ENCODE results near the gene LPCAT1.
"Not testable (repeated sequence)": the region's sequence is repeated elsewhere in the genome, so short reads cannot be mapped to it uniquely, and the experiment has no call there.

Gene LPCAT1

DNA sequence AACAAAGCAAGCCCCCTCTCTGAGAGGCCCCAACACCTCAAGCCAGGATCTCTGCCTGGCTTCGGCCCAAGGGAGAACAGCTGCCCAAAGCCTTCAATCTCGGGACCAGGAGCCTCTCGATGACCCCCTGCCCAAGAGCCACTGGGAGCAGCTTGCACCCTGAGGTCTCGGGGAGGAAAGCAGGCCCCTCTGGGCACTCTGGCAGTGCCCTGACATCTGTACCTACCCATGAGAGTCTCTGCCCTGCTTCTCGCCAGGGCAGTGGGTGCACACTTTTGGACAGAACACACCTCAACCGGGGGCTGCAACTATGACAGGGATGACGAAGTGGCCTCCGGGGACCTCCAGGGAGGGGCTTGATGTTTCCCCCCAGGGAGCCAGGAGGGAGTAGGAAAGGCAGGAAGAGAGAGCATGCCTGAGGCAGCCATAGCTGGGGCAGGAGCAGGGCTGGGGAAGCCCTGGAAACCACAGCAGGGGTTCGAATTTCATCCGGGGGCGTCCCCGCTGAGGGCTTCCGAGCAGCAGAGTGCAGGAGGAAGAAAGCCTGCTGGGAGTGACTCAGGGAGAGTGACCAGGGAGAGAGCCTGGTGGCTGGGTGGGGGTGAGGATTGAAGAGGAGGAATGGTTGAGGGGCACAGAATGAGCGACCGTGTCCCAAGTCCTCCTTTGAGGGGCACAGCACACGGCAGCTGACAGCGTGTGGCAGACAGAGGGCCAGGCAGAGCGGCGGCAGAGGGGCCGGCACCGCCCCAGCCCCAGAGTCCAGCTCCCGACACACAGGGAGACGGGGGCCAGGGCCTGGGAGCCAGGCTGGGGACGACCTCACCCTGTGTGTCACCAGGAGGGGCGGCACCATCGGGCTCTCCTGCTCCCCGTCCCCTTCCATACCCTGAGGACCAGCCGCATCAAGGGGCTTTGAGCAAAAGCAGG is 1.8 kb downstream of the LPCAT1 start:
- no peak for DNase-seq

DNA sequence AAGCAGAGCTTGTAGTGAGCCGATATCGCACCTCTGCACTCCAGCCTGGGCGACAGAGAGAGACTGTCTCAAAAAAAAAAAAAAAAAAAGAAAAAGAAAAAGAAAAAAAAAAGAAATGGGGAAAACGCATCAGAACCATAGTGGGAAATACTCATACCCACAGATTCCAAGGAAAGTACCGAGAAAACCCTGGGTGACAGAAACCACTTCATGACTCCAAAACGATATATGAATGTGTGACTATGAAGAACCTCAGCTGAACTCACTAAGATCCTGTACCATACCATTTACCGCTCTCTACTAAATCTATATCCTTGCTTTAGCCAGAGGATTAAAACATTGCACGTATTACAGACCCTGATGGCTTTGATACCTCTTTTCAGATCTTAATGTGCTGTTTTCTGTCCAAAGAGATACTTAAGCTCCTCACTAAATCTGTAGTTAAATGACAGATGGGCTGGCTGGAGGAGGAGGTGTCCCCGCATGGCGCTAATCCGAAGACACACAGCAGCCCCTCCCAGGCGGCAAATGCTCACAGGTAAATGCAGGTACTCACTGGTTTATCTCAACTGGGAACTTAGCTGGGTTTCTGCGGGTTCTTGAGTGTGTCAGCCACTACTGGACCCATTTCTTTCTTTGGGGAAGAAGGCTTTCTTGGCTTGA is 2.8 kb downstream of the LPCAT1 start:
- DNase-seq: no peak

DNA sequence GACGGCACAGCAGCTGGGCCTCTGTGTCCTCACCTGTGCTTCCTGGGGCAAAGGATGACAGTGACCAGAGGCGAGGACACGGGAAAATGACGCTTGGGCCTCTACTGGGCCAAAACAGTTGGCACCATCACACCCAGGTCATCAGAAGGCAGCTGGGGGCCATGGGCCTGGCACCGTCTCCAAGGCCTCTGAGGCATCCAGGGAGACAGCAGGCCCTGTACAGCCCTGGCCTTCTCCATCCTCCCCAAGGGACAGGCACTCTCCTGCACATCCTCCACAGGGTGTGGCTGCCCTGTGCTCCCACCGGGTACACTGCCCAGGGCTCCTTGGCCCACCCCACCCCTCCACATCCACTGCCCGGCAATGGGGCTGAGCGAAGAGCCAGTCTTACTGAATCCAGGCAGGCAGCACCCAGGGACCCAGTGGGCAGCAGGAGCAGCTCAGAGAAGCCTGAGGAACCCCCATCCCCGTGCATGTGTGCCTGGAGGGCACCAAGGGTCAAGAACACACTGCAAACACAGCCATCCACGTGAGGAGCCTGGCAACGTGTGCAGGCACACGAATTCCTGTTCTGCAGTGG is 4.0 kb downstream of the LPCAT1 start:
- DNase-seq: no peak

DNA sequence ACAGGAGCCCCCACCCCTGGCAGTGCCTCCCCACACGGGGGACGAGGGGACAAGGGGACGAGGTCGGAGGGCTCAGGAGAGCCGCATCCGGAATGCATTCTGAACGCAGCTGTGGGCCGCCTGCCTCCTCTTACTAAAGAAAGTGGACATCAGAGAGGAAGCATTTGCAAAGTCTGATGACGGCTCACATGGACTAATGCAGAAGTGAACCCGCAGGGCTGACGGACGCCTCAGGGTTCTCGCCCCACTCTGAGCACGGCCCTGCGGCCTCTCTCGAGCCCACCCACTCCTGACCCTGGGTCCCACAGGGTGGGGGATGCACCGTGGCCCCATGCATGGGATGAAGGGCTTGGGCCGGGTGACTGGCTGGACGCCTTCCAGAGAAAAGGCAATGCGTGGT is 5.9 kb downstream of the LPCAT1 start:
- DNase-seq: no peak

DNA sequence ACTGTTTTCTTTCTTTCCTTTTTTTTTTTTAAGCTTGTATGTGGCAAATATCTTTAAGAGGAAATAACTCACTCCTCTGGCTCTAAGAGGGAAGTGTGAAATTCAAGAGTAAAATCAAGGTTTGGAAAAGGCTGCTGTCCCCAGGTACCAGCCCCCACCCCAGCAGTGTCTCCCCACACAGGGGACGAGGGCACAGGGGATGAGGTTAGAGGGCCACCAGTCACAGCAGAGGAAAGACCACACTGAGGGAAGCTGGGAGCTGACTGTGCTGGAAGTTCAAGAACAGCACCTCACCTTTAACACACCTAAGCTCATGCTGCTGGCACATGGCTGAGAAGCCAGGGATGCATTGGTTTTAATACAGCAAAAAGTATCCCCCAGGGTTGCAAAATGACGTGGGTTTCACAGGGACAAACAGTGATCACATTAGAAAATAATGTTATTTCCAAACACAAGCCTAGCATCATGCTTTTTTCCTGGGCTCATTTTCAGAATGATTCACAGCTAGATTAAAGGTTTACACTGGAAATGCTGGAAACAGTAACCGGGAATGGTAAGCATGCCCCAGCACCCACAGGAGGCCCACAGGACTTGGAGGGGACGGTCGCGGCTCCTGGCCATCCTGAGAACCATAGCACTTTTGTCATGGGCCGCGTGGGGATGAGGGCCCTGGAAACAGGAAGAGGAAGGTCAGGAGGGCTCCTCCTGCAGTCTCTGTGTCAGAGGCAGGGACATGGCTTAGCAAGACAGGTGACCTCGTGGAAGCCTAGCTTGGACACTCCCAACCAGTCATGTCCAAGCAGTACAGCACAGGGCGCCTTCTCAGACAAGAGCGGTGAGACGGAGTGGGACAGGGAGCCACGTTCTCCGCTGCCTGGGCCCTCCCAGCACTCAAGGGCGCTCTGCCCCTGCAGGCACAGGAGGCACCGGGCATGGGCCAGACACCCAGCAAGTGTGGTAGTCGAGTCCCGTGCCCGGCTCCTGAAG is 6.9 kb downstream of the LPCAT1 start:
- no peak for DNase-seq

DNA sequence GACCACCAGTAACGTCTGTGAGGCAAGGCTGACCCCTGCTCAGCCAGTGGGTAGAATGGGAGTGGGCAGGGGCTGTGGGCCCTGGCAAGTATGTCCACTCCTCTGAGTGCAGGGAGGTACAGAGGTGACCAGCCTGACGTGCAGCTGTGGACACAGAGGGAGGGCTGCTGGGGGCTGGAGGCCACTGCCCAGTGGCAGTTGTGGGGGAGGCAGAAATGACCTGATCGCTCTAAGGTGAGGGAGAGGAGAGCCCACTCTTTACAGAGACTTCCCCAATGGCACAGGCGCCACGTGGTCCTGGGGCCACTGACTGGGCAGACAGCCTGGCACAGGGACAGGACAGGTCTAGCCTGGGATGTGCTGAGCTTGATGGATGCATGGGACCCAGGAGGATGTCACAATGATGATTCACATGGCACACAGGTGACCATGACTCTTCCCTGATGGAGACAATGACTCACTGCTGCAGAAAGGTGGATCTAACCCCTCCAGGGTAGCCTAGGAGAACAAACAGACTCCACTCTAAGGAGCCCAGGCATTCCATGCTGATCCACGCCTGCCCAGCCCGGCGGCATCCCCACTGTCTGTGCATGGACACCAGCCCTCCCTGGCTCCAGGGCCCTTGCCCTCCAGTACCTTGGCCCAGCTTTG is 7.7 kb downstream of the LPCAT1 start:
- DNase-seq: no peak

DNA sequence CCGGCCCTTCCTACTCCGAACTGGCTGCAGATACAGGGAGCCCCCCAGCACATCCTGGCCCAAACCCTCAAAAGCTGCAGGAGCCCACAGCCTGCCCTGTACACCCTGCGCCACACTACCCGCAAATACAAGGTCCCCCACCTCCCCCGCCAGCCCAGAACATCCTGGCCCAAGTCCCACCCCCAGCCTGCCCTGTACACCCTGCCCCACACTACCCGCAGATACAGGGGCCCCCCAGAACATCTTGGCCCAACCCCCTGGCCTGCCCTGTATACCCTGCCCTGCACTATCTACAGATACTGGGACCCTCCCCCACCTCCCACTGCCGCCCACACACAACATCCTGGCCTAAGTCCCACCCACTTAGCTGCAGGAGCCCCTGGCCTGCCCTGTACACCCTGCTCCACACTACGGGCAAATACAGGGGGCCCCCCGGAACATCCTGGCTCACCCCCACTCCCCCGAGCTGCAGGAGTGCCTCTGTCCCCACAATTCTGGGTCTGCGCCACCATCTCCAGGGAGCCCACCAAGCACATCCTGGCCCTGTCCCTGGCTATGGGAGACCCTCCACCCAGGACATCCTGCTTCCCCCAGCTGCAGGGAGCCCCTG is 8.3 kb downstream of the LPCAT1 start:
- DNase-seq: no peak

DNA sequence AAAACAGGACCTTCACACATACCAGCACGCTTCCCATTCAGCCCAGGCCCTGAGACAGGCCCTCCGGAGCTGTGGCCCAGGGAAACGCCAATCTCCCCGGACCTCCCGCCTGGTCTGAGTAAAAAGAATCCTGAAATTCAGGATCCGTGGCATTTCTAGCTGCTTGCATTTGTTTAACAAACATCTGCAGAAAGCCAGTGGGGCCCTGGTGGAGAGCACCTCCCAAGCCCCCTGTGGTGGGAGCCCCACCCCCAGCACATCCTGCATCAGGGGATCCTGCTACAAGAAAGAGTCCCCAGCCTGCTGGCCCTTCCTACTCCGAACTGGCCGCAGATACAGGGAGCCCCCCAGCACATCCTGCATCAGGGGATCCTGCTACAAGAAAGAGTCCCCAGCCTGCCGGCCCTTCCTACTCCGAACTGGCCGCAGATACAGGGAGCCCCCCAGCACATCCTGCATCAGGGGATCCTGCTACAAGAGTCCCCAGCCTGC is 8.9 kb downstream of the LPCAT1 start:
- not testable (repeated sequence) for DNase-seq

DNA sequence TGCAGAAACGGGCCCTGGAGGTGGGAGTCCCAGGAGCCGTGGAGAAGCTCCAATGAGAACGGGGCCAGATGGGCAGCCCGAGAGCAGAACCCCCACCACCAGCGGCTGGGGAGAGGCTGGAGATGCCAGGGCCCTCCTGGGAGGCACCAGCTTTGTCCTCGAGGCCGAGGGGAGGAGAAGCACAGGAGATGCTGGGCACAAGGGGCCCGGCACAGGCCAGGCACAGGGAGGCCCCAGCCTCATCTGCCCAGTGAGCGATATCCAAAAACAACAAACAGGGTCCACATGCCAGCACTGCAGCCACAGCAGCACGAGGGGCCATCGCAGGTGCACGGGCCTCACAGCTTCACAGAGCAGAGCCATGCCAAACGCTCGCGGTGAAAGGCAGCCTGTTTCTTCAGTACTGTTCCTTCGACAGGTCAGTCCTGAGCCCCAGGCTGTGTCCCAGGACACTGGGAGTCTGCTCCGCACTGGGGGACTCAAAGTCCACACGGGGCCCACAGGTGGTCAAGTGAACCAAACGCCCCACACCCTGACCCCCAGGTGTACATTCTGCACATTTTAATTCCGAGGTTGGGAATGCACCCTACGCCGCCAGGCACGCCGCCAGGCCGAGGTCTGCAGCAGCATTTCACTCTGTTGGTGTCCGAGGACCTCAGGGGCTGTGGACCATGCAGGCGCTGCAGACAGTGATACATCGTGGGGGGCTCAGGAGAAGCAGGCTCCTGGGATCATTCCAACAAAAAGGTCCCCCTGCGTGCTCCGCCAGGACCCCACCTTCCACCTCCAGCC is 9.5 kb downstream of the LPCAT1 start:
- no peak for DNase-seq

DNA sequence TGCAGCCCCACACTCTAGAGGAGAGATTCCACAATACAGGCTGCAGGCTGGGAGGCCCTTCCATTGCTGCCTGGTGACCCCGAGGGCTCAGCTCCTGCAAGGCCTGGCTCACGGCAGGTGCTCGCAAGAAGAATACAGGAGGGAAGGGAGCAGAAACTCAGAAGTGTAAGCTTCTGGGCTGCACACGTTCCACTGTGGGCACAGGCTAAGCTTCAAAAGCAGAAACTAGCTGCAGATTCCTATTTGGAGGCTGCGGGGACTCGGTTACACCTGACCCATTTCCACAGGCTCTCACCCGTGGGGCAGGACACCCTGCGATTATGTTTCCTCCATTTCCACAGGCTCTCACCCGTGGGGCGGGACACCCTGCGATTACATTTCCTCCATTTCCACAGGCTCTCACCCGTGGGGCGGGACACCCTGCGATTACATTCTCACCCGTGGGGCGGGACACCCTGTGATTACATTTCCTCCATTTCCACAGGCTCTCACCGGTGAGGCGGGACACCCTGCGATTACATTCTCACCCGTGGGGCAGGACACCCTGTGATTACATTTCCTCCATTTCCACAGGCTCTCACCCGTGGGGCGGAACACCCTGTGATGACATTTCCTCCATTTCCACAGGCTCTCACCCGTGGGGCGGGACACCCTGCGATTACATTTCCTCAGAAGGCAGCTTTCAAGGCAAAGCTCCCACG is 10.3 kb downstream of the LPCAT1 start:
- no peak for DNase-seq

DNA sequence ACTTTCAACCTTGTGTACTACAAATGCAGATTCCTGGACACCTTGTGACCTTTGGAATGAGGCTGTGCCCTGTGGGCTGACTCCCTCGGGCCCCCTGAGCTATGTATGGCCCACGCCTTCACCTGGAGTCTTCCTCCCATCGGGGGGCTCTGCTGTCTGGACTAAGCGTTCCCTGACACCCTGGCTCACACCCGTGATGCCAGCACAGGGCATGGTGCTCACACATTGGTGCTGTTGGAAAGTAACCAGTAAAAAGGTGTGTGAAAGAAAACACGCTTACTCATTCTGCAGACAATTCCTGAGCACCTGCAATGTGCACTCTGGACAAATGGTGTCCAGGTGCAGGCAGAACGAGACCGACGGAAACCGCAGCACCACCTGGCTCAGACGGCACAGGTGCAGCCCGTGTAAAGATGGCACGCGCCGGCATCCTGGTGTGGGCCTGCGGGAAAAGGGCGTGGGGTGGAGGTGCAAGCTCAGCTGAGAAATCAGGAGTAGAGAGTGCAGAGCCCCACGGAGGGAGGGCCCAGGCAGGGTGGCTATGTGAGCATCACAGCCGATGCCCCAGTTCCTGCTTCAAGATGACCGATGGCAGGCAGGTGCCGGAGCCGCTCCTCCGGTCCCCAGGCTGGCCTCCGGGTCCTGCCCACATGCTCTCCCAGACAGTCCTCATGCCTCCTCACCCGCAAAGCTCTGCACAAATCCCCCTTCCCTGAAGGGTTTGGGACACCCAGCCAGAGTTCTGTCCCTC is 11.0 kb downstream of the LPCAT1 start:
- no peak for DNase-seq

DNA sequence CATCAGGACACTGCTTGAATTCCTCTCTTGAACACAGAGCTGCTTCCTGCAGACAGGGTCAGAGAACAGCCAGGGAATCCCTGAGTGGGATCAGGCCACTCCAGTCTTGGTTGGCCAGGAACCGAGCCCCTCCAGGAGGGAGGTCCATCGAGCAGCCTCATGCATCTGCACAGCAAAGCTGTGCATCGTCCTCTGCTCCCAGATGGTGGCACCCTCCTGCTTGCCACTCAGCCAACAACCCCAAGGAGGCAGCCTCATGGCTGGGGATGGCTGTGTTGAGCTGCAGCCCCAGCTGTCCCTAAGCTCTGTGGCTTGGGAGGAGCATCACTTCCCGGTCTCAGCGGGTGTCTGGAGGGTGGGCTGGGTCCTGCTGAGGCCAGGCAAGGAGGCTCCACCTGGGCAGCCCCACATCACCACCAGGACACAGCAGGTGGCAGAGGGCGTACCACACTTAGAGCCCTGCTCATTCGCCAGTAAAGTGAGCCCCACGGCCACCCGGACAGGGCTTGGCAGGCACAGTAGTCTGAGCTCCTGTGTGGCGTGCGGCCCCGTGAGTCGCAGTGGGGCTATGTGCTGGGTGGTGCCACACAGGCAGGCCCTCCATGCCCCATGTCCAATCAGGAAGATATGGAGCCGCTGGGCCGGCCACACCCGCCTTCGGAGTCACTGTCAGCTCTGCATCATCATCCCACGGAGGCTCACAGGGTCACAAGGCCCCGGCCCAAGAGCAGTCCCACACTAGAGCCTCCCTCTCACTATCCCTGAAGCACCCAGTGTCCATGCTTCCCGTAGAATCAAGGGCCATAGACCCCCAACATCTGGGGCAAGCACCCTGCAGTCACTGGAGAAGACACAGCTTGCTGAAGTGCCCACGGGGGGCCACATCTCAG is 11.9 kb downstream of the LPCAT1 start:
- DNase-seq: no peak

DNA sequence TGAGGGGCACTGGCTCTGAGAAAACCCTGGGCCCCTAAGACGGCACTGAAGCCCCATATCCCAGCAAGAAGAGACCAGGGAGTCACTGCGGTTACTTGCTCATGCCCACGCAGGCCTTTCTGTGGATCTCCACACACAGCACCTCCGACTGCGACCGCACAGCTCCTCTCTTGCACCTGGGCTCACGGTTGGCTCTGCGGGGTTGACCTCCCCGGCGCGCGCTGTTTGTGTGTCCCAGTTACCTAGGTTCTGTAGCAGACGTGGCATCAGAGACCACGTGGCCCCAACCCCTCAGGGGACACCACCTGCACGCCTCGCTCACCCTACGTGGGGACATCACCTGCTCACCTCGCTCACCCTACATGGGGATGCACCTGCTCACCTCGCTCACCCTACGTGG is 12.7 kb downstream of the LPCAT1 start:
- DNase-seq: no peak

DNA sequence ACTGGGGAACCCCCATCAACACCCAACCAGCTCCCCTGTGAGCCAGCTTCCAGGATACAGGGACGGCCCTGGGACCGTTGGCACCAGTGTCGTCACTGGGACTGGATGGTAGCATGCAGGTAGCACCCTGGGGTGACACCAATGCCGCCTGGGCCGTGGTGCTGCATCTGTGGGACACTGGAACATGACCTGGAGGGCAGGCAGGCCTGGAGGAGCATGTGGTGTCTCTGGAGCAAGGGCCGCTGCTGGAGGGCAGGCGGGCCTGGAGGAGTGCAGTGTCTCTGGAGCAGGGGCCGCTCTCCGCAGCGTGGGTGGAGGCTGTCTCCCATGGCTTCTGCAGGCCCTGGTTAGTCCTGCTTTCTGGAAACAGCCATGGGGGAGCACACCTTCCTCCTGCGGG is 13.1 kb downstream of the LPCAT1 start:
- no peak for DNase-seq

DNA sequence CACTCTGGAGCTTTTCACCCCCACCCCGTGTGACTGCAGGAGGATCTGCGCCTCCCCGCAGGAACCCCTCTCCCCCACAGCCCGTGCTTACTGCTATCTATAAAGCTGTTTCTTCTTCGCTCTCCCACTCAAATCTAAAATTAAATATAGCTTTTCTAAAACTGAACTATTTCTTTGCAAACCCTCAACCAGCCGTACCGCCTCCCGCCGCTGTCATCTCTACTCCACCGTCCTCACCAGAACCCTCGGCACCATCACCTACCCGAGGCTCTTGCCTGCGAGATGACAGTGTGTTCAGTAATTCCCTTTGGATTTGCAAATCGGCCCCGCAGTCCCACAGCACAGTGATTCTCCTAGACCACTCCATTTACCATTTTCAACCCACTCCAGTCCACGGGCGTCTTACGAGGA is 13.6 kb downstream of the LPCAT1 start:
- no peak for DNase-seq

DNA sequence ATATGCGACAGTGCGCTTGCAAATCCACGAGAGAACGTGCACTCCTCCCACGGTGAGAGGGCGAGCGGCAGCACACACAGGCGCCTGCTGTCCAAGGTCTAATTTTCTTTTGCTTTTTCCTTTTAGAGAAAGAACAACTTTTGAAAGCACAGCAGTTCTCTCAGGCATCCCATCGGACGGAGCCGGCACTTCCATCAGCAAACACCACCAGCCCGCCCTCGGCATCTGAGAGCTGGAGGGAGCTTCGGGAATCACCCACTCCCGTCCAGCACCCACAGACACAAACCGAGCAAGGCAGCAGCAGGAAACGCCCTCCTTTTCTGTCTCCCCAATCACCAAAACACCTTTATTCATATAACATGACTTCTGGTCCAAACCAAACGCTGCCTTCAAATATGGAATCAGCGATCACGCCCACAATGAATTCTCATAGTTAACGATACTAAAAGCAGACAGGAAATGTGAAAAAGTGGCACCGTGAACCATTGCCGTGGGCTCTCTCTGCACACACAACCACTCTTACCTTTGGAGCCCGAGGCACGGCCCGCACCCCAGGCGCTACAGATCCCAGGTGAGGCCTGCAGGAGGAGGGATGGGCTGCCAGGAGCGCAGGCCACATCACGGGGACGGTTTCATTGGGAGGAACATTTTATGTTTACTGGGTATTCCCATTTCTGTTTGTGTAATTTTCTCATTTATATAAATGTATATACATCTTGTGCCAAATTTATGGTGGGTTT is 14.2 kb downstream of the LPCAT1 start:
- DNase-seq: no peak

DNA sequence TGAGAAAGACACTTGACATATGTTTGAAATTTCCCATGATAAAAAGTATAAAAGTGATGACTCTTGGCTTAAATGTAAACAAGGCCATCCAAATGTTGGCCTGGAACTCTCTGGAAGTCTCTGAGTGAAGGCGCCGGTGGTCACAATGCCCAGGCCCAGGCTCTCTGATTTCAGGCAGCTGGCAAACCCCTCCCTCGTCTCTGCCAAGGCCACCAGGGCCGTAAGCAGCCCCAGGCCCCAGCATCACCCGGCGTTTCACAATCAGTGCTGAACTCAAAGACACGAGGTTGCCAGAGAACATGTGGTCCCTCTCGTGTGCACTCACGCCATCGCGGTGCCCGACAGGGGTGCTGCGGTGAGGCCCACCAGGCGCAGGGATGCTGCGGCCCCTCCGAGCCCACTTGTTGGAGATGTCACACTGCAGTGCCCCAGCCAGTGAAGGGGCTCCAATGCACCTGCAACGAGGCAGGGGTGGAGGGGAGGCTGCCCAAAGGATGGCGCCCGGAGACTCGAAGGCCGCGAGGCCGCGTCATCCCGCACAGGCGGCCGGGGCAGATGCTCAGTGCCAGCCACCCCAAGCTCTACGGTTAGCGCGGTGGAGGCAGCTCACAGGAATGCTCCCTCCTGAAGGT is 15.0 kb downstream of the LPCAT1 start:
- no peak for DNase-seq
